Activated CD8-positive, alpha-beta T cell treated with anti-CD3 and anti-CD28 coated beads, Interleukin-2, amount 10 ng/mL, durations not matched to agents 7 days and 5 days (primary cell): ENCODE measurements around the gene CCN2. TPM values are rescaled to one million over a fixed set of nuclear protein-coding genes. Genes with fewer than 3 reads are reported as not detected.

Experiments
- ATAC-seq: fragments of 150-1000 bp; cut with Tn5 transposase; one replicate; pipeline ENCODE4 v1.10.0; 2021; ENCODE audit warnings: moderate library complexity
- CTCF ChIA-PET: fragments of 350-600 bp; sonication (Branson Sonifier 250); formaldehyde crosslinking; loops from one replicate; lab custom pipeline; 2021; ENCODE audit warnings: antibody characterized with exemption; lab: Charles Lee
- POLR2A ChIA-PET: fragments of 350-600 bp; sonication (Branson Sonifier 250); formaldehyde crosslinking; loops from one replicate; lab custom pipeline; 2021; ENCODE audit warnings: antibody characterized with exemption; lab: Charles Lee
- DNase-seq: peaks from one replicate; pipeline ENCODE4 v3.0.0-alpha.2; 2020
- H3K27ac Mint-ChIP-seq: one replicate; pipeline ENCODE4 v1.8.0; 2021; ENCODE audit warnings: mild to moderate bottlenecking, mixed read lengths
- H3K27me3 Mint-ChIP-seq: one replicate; pipeline ENCODE4 v1.8.0; 2021; ENCODE audit warnings: low read depth, mixed read lengths
- H3K36me3 Mint-ChIP-seq: one replicate; pipeline ENCODE4 v1.8.0; 2021; ENCODE audit warnings: low read depth, mixed read lengths
- H3K4me1 Mint-ChIP-seq: one replicate; pipeline ENCODE4 v1.8.0; 2021; ENCODE audit warnings: low read depth, mixed read lengths
- H3K4me3 Mint-ChIP-seq: one replicate; pipeline ENCODE4 v1.8.0; 2021; ENCODE audit warnings: mild to moderate bottlenecking, mixed read lengths
- H3K9me3 Mint-ChIP-seq: one replicate; pipeline ENCODE4 v1.8.0; 2022; ENCODE audit warnings: mixed read lengths; ENCODE audit not compliant: insufficient read depth
- total RNA-seq, 2 experiments: library from RNA; stranded (reverse); gene quantifications; one replicate each; pipeline ENCODE4 v1.2.3, GENCODE V29; 2021

CCN2 gene
- not detected for total RNA-seq

GRCh38 chr6:131950767-131951575 lies at the start of gene CCN2:
Gene CCN2, minus strand, starts transcription at chr6:131951372. Its CDS starts 200 bp downstream, at chr6:131951172.
- no peak within 1 kb of the TSS for H3K27ac Mint-ChIP-seq
- peaks cover 9% of the 10 kb centered on the region for H3K4me1 Mint-ChIP-seq
- H3K27me3 Mint-ChIP-seq, result peaks cover 62% of the 10 kb centered on the region
- POLR2A ChIA-PET, result no interaction called here
- H3K9me3 Mint-ChIP-seq, result no peaks in the 10 kb centered on the region
- DNase-seq (peak; percentile 23), ATAC-seq (peak; percentile 58)
- H3K4me3 Mint-ChIP-seq, result peak within 1 kb of the TSS; percentile 58
- no peaks in the 10 kb centered on the region for H3K36me3 Mint-ChIP-seq
- CTCF ChIA-PET, result interaction anchor here (1.1 kb wide), 1 partner anchor 35 kb away, joined by 3 read pairs; no protein-coding TSS in a partner anchor

DNA sequence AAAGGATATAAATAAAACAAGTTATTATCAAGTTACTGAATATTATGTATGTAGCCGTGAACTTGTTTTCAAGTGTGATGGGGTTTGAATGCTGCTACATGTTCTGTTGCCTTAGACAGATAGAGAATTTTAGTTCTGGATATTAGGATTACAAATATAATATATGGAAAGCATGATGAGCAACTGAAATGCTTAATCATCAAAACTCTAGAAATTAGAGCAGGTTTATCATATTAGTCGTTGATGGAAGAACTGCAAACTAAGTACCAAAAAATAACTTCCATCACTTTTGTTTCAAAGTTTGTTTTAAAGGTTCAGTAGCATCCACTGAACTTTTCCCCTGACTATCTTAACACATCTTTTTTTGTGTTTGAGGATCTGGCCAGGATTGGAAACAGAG lies 49.1 kb upstream of the CCN2 start:
- DNase-seq (no peak), ATAC-seq (no peak)
- H3K36me3 Mint-ChIP-seq, result no peaks in the 10 kb centered on the region
- H3K4me1 Mint-ChIP-seq, result peaks cover 2% of the 10 kb centered on the region
- no peak overlapping the region for H3K4me3 Mint-ChIP-seq
- no peak overlapping the region for H3K27ac Mint-ChIP-seq
- CTCF ChIA-PET, result no interaction called here
- H3K9me3 Mint-ChIP-seq, result no peaks in the 10 kb centered on the region
- POLR2A ChIA-PET, result no interaction called here
- H3K27me3 Mint-ChIP-seq, result no peaks in the 10 kb centered on the region

GRCh38 chr6:131999545-132000146 lies 48.5 kb upstream of the CCN2 start:
- no peak overlapping the region for H3K4me3 Mint-ChIP-seq
- no peaks in the 10 kb centered on the region for H3K36me3 Mint-ChIP-seq
- peaks cover 2% of the 10 kb centered on the region for H3K4me1 Mint-ChIP-seq
- ATAC-seq (no peak), DNase-seq (no peak)
- no peaks in the 10 kb centered on the region for H3K9me3 Mint-ChIP-seq
- ChIA-PET CTCF (no interaction called here), POLR2A (no interaction called here)
- no peak overlapping the region for H3K27ac Mint-ChIP-seq
- H3K27me3 Mint-ChIP-seq, result no peaks in the 10 kb centered on the region

DNA sequence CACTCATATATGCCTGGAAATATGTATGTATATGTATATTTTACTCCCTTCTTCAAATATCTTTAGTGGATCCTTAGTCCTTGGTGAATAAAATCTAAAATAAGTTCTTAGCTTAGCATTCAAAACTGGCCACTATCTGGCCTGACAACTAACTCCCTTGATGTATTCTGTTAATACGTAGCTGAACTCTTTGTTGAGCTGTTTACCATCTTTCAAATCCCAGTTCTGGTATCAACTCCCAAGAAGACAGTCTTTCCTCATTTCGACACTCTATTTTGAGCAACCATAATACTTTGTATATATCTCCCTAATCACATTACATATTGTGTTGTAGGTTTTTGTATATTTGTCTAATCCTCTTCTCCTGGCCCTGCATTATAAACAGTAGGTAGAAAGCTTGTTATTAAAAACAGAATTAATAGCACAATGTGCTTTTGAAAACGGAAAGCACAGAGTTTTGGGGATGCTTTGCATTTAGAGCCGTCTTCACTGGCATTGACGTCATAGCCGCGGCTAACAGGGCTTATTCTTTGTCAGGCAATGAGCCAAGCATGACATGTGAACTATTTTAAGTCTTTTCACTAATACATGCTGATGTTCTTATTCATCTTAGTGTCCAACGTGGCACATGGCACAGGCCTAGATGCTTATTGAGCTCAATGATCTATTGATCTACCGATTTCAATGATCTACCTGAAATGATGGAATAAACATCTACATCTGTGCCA lies 47.2 kb upstream of the CCN2 start:
- POLR2A ChIA-PET, result no interaction called here
- peaks cover 2% of the 10 kb centered on the region for H3K4me1 Mint-ChIP-seq
- no peaks in the 10 kb centered on the region for H3K9me3 Mint-ChIP-seq
- ATAC-seq (no peak), DNase-seq (no peak)
- CTCF ChIA-PET, result no interaction called here
- no peak overlapping the region for H3K4me3 Mint-ChIP-seq
- H3K27me3 Mint-ChIP-seq, result no peaks in the 10 kb centered on the region
- no peaks in the 10 kb centered on the region for H3K36me3 Mint-ChIP-seq
- no peak overlapping the region for H3K27ac Mint-ChIP-seq

- ATAC-seq (no peak), DNase-seq (no peak)
- Mint-ChIP-seq H3K27me3 (no peaks in the 10 kb centered on the region), H3K4me1 (peaks cover 2% of the 10 kb centered on the region), H3K9me3 (no peaks in the 10 kb centered on the region), H3K4me3 (no peak overlapping the region), H3K27ac (no peak overlapping the region), H3K36me3 (no peaks in the 10 kb centered on the region)
- ChIA-PET CTCF (no interaction called here), POLR2A (no interaction called here)
Observed at GRCh38 chr6:131997429-131998153, 46.4 kb upstream of the CCN2 start.

DNA sequence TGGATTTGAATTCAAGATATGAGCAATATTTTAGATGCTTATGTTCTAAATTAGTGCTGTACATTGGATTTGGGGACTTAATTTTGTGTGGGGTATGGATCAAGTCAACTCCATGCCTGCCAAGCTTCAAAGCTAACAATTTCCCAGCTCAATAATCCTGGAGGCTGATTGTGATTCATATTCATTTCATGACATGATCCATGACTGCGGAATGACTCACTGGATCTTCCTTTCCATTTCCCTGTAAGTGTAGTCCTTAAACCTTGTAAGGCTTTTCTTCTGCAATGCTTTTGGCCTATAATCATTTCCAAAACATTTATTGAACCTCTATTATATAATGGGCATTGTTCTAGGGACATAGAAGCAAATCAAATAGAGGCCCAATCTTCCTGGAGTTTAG lies 44.7 kb upstream of the CCN2 start:
- DNase-seq (no peak), ATAC-seq (no peak)
- Mint-ChIP-seq H3K27ac (no peak overlapping the region), H3K27me3 (no peaks in the 10 kb centered on the region), H3K4me1 (peaks cover 2% of the 10 kb centered on the region), H3K36me3 (no peaks in the 10 kb centered on the region), H3K4me3 (no peak overlapping the region), H3K9me3 (no peaks in the 10 kb centered on the region)
- ChIA-PET POLR2A (no interaction called here), CTCF (no interaction called here)

- ChIA-PET POLR2A (no interaction called here), CTCF (no interaction called here)
- Mint-ChIP-seq H3K4me1 (no peaks in the 10 kb centered on the region), H3K27ac (no peak overlapping the region), H3K36me3 (no peaks in the 10 kb centered on the region), H3K9me3 (no peaks in the 10 kb centered on the region), H3K27me3 (no peaks in the 10 kb centered on the region), H3K4me3 (no peak overlapping the region)
- ATAC-seq (no peak), DNase-seq (no peak)
Observed at GRCh38 chr6:131992557-131992956, 41.4 kb upstream of the CCN2 start.

DNA sequence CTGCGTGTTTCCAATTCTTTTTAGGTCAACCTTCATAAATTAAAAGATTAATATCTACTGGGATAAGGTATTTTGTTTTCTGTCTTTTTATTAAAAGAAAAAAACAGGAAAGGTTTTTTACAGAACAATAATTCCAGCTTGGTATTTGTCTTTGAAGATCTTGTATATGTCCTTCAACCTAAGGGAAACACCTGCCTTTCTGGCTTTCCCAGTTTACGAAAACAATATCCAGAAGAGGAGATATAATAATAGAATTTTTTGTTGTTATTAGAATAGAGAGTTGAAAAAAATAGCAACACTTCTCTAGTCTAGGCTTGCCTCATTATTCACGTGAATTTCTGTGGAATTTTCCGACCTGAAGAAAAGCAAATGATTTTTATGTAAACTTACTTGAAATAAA lies 37.9 kb upstream of the CCN2 start:
- DNase-seq, result no peak
- POLR2A ChIA-PET, result no interaction called here
- Mint-ChIP-seq H3K4me3 (no peak overlapping the region), H3K27me3 (no peaks in the 10 kb centered on the region), H3K36me3 (no peaks in the 10 kb centered on the region), H3K27ac (no peak overlapping the region), H3K4me1 (no peaks in the 10 kb centered on the region), H3K9me3 (no peaks in the 10 kb centered on the region)
- CTCF ChIA-PET, result no interaction called here
- no peak for ATAC-seq

GRCh38 chr6:131982740-131983259 lies 31.6 kb upstream of the CCN2 start:
- ATAC-seq, result no peak
- Mint-ChIP-seq H3K27ac (no peak overlapping the region), H3K36me3 (no peaks in the 10 kb centered on the region), H3K27me3 (no peaks in the 10 kb centered on the region), H3K4me3 (no peak overlapping the region), H3K9me3 (no peaks in the 10 kb centered on the region), H3K4me1 (no peaks in the 10 kb centered on the region)
- ChIA-PET CTCF (no interaction called here), POLR2A (no interaction called here)
- no peak for DNase-seq

- ChIA-PET CTCF (no interaction called here), POLR2A (no interaction called here)
- no peak overlapping the region for H3K27ac Mint-ChIP-seq
- H3K36me3 Mint-ChIP-seq, result no peaks in the 10 kb centered on the region
- no peaks in the 10 kb centered on the region for H3K4me1 Mint-ChIP-seq
- H3K9me3 Mint-ChIP-seq, result no peaks in the 10 kb centered on the region
- DNase-seq (no peak), ATAC-seq (no peak)
- no peak overlapping the region for H3K4me3 Mint-ChIP-seq
- H3K27me3 Mint-ChIP-seq, result no peaks in the 10 kb centered on the region
Observed at GRCh38 chr6:131981624-131981978, 30.4 kb upstream of the CCN2 start.

GRCh38 chr6:131980791-131981623 lies 29.8 kb upstream of the CCN2 start:
- Mint-ChIP-seq H3K9me3 (no peaks in the 10 kb centered on the region), H3K27ac (no peak overlapping the region), H3K27me3 (no peaks in the 10 kb centered on the region), H3K4me3 (no peak overlapping the region), H3K4me1 (no peaks in the 10 kb centered on the region), H3K36me3 (no peaks in the 10 kb centered on the region)
- ATAC-seq (no peak), DNase-seq (no peak)
- ChIA-PET POLR2A (no interaction called here), CTCF (no interaction called here)
